Erythroblast (primary cell): Measurements from ENCODE around the gene GPRC5C.

Experiments used
- DNase-seq, 2 experiments: peaks; one replicate each; lab custom pipeline; 2025; lab: John Stamatoyannopoulos, UW
- GATA1 ChIP-seq: IDR thresholded peaks from 2 replicates; pipeline ENCODE4 v1.6.1; 2011; ENCODE audit warnings: low read depth, mild to moderate bottlenecking, control low read depth, low read length, moderate library complexity
- POLR2A ChIP-seq: IDR thresholded peaks from 2 replicates; pipeline ENCODE4 v1.6.1; 2011; ENCODE audit warnings: mild to moderate bottlenecking, low read length

The GPRC5C gene

DNA sequence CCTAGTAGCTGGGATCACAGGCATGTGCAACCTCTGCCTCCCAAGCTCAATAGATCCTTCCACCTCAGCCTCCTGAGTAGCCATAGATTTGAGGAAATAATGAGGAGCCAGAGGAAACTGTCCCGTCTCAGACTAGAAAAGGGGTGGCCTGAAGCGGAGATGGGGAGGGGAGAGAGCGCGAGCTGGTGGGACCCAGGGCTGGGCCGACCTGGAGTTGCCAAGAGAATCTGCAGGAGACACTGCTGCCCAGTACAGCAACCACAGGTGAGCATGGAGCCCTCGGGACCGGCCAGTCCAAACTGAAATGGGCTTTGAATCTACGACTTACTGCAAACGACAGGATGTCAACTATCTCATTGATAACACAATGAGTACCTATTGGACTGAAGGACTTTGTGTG, 58.8 kb downstream of the GPRC5C start:
- no peak for TF ChIP-seq GATA1
- no peak for TF ChIP-seq POLR2A
- no peak for DNase-seq

DNA sequence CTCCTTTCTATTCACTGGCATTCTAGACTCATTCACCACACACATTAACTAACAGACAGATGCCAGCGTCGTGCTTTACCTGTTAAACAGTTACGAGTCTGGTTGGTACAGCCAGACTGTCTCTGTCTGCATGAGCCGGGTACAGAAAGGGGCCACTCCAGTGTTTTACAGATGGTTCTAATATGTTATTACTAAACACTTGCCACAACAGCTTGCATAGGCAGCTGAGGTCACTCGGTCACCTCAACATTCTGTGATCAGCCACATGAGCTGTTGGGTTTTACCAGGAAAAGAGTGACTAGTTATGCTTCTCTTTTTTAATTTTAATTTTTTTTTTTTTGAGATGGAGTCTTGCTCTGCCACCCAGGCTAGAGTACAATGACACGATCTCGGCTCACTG, 59.7 kb downstream of the GPRC5C start:
- no peak for DNase-seq

DNA sequence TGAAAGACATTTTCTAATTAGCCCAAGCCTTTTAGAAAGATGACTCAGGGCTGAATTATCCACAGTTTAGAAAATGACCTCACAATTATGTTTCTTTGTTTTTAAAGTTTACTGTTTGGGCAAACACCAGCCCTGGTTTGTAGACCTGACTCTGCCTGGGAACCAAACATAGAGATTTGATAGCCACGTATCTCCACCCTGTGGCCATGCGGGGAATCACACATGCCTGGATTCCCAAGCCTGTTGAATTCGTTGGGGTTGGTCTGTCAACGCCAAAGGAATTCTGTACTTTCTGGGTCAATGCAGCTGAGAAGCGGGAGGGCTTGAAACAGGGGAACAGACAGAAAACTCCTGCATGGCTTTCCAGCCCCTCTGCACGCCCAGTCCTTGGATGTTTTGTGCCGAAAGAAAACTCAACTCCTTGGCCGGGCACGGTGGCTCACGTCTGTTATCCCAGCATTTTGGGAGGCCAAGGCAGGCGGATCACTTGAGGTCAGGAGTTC, 61.5 kb downstream of the GPRC5C start:
- TF ChIP-seq GATA1 (no peak), POLR2A (no peak)
- DNase-seq: peak; percentile 40 to 70

More for the DNA sequence above, 59.7 kb downstream of the GPRC5C start:
- no peak for TF ChIP-seq POLR2A
- no peak for TF ChIP-seq GATA1
